Muscle layer of duodenum (tissue), 2 donors: ENCODE measurements around the gene ZXDB.
"Not testable (repeated sequence)": the region's sequence is repeated elsewhere in the genome, so short reads cannot be mapped to it uniquely, and the experiment has no call there.

Experiments
- H3K27ac ChIP-seq: one replicate; pipeline ENCODE4 v1.7.0; 2013; ENCODE audit warnings: mild to moderate bottlenecking, low read length
- H3K27me3 ChIP-seq: one replicate; pipeline ENCODE4 v1.7.0; 2013; ENCODE audit warnings: low read depth, mild to moderate bottlenecking, control low read depth, low read length
- H3K36me3 ChIP-seq, 2 donors: one replicate each; pipeline ENCODE4 v1.7.0; 2013; ENCODE audit warnings: low read length in 2 of 2, control low read depth in 1 of 2, mild to moderate bottlenecking in 1 of 2; ENCODE audit not compliant: insufficient read depth in 2 of 2, control insufficient read depth in 1 of 2
- H3K4me1 ChIP-seq, 2 donors: one replicate each; pipeline ENCODE4 v1.7.0; 2013; ENCODE audit warnings: low read length in 2 of 2, mild to moderate bottlenecking in 2 of 2, control low read depth in 1 of 2, moderate library complexity in 1 of 2; ENCODE audit not compliant: insufficient read depth in 2 of 2, control insufficient read depth in 1 of 2
- H3K4me3 ChIP-seq, 2 donors: one replicate each; pipeline ENCODE4 v1.7.0; 2013; ENCODE audit warnings: low read length in 2 of 2, low read depth in 1 of 2, mild to moderate bottlenecking in 1 of 2
- H3K9me3 ChIP-seq, 2 donors: one replicate each; pipeline ENCODE4 v1.7.0; 2013; ENCODE audit warnings: low read length in 2 of 2, control low read depth in 1 of 2, mild to moderate bottlenecking in 1 of 2; ENCODE audit not compliant: control insufficient read depth in 1 of 2
- donor health status: healthy.

Gene ZXDB

GRCh38 chrX:57596109-57596508 is 4.3 kb downstream of the ZXDB start:
- no peaks in the 10 kb centered on the region for H3K9me3 ChIP-seq
- no peaks in the 10 kb centered on the region for H3K36me3 ChIP-seq
- peak overlapping the region; percentile 21 to 42 for H3K4me3 ChIP-seq
- H3K27me3 ChIP-seq = no peaks in the 10 kb centered on the region
- peaks cover 0 to 11% of the 10 kb centered on the region in 2 donors for H3K4me1 ChIP-seq
- H3K27ac ChIP-seq = peak overlapping the region; percentile 39

GRCh38 chrX:57596516-57596915 is 4.7 kb downstream of the ZXDB start:
- Histone ChIP-seq H3K36me3 (no peaks in the 10 kb centered on the region), H3K27me3 (no peaks in the 10 kb centered on the region), H3K27ac (peak overlapping the region; percentile 39), H3K9me3 (no peaks in the 10 kb centered on the region), H3K4me1 (peaks cover 0 to 10% of the 10 kb centered on the region in 2 donors), H3K4me3 (peak overlapping the region in 1 of 2 donors; percentile 42)

- Histone ChIP-seq H3K27ac (no peak overlapping the region), H3K4me1 (no peaks in the 10 kb centered on the region), H3K9me3 (peaks cover 0 to 2% of the 10 kb centered on the region in 2 donors), H3K36me3 (no peaks in the 10 kb centered on the region), H3K27me3 (no peaks in the 10 kb centered on the region), H3K4me3 (no peak overlapping the region)
Measured at GRCh38 chrX:57607295-57608187, 15.7 kb downstream of the ZXDB start.

GRCh38 chrX:57613351-57613750 is 21.5 kb downstream of the ZXDB start:
- not testable (repeated sequence) for H3K9me3 ChIP-seq, H3K36me3 ChIP-seq, H3K27ac ChIP-seq, H3K4me3 ChIP-seq, H3K27me3 ChIP-seq, H3K4me1 ChIP-seq

- H3K4me3 ChIP-seq, H3K9me3 ChIP-seq, H3K27me3 ChIP-seq: not testable (repeated sequence)
Measured at GRCh38 chrX:57629438-57629837, 37.6 kb downstream of the ZXDB start.

GRCh38 chrX:57640674-57641016 is 48.8 kb downstream of the ZXDB start:
- H3K36me3 ChIP-seq = no peaks in the 10 kb centered on the region
- H3K4me3 ChIP-seq = no peak overlapping the region
- no peak overlapping the region for H3K27ac ChIP-seq
- peaks cover 0 to 5% of the 10 kb centered on the region in 2 donors for H3K9me3 ChIP-seq
- H3K4me1 ChIP-seq = no peaks in the 10 kb centered on the region
- H3K27me3 ChIP-seq = no peaks in the 10 kb centered on the region

More at GRCh38 chrX:57629438-57629837, 37.6 kb downstream of the ZXDB start:
- not testable (repeated sequence) for H3K36me3 ChIP-seq, H3K4me1 ChIP-seq, H3K27ac ChIP-seq

GRCh38 chrX:57641338-57641737 is 49.5 kb downstream of the ZXDB start:
- no peaks in the 10 kb centered on the region for H3K27me3 ChIP-seq
- peaks cover 0 to 5% of the 10 kb centered on the region in 2 donors for H3K9me3 ChIP-seq
- H3K4me1 ChIP-seq = no peaks in the 10 kb centered on the region
- no peaks in the 10 kb centered on the region for H3K36me3 ChIP-seq
- no peak overlapping the region for H3K27ac ChIP-seq
- no peak overlapping the region for H3K4me3 ChIP-seq

GRCh38 chrX:57643698-57644097 is 51.9 kb downstream of the ZXDB start:
- Histone ChIP-seq H3K4me1 (no peaks in the 10 kb centered on the region), H3K36me3 (no peaks in the 10 kb centered on the region), H3K4me3 (no peak overlapping the region), H3K27ac (no peak overlapping the region), H3K9me3 (peaks cover 0 to 1% of the 10 kb centered on the region in 2 donors), H3K27me3 (no peaks in the 10 kb centered on the region)

- H3K36me3 ChIP-seq = no peaks in the 10 kb centered on the region
- no peaks in the 10 kb centered on the region for H3K4me1 ChIP-seq
- no peaks in the 10 kb centered on the region for H3K9me3 ChIP-seq
- no peak overlapping the region for H3K4me3 ChIP-seq
- no peak overlapping the region for H3K27ac ChIP-seq
- no peaks in the 10 kb centered on the region for H3K27me3 ChIP-seq
Measured at GRCh38 chrX:57647020-57647419, 55.2 kb downstream of the ZXDB start.
